OCI-M2 (cell line): ENCODE data around the gene GRID2IP.
"Not testable (repeated sequence)": the region's sequence is repeated elsewhere in the genome, so short reads cannot be mapped to it uniquely, and the experiment has no call there.

Experiments
- DNase-seq: peaks from one replicate; lab custom pipeline; 2025; ENCODE audit not compliant: unreplicated experiment; lab: John Stamatoyannopoulos, UW

GRID2IP gene

GRCh38 chr7:6453734-6454133 is 97.5 kb downstream of the GRID2IP start:
- DNase-seq, result no peak

GRCh38 chr7:6451224-6451705 is 100.0 kb downstream of the GRID2IP start:
- no peak for DNase-seq

DNA sequence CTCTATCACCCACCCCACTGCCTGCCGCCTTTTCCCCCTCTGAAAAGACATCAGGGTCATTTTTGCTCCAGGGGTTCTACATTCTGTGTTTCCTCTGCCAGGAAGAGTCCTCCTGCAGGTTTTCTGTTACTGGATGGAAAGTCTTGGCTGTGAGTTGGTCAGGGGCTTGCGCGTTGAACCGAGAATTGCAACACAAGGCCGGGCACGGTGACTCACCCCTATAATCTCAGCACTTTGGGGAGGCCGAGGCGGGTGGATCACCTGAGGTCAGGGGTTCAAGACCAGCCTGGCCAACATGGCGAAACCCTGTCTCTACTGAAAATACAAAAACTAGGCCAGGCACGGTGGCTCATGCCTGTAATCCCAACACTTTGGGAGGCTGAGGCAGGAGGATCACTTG is 100.7 kb downstream of the GRID2IP start:
- not testable (repeated sequence) for DNase-seq

DNA sequence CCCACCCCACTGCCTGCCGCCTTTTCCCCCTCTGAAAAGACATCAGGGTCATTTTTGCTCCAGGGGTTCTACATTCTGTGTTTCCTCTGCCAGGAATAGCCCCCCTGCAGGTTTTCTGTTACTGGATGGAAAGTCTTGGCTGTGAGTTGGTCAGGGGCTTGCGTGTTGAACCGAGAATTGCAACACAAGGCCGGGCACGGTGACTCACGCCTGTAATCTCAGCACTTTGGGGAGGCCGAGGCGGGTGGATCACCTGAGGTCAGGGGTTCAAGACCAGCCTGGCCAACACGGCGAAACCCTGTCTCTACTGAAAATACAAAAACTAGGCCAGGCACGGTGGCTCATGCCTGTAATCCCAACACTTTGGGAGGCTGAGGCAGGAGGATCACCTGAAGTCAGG is 101.4 kb downstream of the GRID2IP start:
- DNase-seq, result not testable (repeated sequence)

- no peak for DNase-seq
Observed at GRCh38 chr7:6448943-6449543, 102.2 kb downstream of the GRID2IP start.

- peak; percentile 24 for DNase-seq
Observed at GRCh38 chr7:6447581-6448199, 103.6 kb downstream of the GRID2IP start, which contains the start of gene DAGLB. Gene DAGLB, minus strand, starts transcription at chr7:6447954. Its CDS starts 112 bp downstream, at chr7:6447842.
